ENCODE measurements around the gene APOM.

The APOM gene

DNA sequence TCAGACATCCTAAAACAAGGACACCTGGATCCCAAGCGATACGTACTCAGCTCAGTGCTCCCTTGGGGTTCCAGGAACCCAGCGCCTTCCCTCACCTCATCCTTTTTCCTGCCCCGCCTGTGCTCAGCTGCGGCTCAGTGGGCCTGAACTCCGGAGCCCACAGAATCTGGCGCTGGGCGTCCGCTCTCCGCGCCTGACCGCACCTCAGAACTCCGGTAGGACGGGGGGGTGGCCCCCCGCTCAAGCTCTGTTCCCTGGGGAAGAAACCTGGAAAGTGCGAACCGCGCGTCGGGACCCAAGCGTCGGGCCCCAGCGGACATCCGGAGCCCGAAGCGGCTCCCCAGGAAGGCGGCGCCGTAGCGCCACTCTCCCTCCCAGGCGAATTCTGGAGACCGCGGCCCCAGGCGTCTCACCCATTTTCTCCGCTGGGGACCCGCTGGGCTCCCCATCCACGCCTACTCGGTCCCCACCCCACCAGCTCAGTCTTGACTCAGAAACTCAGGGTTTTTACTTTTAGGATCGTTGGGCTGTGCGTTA is 25.5 kb downstream of the APOM start:
- DNase-seq: no peak

DNA sequence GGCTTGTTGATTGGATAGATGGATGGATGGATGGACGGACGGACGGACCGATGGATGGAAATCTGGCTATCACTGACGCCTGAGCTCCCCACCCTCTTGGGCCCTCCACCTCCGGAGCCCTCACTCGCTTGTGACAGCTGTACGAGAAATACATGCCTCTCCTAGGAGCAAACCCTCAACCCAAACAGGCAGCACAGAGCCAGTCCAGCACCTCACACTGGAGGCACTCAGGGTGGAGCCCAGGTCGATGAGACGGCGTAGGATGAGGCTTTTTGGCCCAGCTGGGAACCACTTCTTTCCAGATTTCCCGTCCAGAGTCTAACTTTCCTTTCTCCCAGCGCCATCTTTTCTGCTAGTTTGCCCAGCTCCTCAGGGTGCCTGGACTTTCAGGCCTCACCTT is 27.9 kb downstream of the APOM start:
- DNase-seq: no peak

GRCh38 chr6:31686483-31686882 is 30.8 kb downstream of the APOM start:
- no peak for DNase-seq

DNA sequence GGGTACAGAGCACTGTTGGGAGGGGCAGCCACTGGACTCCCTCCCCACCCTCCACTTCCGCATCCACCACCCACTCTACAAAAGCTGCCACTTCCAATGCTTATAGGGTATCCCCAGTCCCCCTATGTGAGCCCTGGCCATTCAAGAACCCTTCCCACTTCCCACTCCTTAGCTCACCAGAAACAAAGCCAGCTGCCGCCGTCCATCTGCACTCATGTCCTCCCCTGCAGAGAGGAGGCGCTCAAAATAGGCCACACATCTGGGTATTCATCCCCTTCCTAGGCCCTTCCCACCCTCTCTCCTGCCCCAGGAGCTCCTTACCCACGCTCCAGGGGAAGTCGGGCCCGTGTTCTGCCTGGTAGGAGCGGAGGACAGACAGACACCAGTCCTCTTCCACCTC is 31.6 kb downstream of the APOM start:
- DNase-seq: no peak

GRCh38 chr6:31687860-31688693 is 32.4 kb downstream of the APOM start:
- no peak for DNase-seq

GRCh38 chr6:31689249-31690110 is 33.8 kb downstream of the APOM start:
- no peak for DNase-seq

DNA sequence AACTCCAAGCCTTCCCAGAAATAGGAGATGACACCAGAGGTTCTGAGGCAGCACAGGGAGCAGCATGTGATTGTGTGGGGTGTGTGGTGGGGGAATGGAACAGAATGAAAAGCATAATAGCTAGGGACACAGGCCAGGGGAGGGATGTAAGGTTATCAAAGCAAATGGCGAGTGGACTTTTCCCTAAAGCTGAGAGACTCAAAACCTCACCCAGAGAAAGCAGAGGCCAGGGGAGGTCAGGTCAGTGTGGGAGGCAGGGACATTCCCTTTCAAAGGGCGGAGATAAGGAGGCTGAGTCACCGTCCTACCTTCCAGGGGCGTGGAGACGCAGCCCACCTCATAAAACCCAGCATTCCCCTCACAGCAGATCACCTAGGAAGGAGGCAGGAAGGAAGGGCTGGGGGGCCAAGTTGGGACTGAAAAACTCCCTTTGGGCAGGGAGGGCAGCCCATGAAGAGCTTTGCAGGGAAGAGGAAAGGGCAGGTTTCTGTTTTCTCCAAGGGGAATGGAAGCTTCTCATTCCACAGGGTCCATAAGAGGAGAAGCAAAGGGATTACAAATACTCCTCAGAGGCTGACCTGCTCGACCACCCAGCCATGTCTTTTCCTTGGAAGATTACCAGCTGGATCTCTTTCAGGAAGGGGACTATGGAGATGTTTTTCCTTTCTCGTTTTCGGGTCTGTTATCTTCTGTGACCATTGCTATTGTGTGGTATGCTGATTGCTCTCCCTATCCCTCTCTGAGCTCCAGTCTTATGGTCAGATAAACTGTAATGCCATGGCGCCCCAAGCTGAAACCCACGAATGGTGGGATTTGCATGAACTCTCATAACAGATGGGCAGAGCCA is 34.8 kb downstream of the APOM start:
- DNase-seq: no peak

DNA sequence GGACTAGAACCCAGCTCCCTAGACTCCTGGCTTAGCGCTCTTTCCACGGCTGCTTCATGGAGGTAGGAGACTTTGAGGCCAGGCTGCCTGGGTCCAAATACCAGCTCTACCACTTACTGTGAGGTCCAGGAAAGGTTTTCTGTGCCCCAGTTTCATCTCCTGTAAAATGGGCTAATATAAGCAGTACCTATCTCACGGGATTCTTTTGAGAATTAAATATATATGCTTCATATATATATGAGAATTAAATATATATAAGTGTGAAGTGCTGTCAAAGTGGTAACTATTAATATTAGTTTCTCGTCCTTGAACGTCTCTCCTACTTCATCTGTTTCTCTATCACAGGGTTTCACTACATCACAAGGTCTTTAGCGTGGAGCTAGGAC is 35.4 kb downstream of the APOM start:
- DNase-seq: no peak

GRCh38 chr6:31691564-31692108 is 35.9 kb downstream of the APOM start:
- no peak for DNase-seq

GRCh38 chr6:31692353-31692752 is 36.7 kb downstream of the APOM start:
- DNase-seq: no peak

GRCh38 chr6:31692886-31693285 is 37.2 kb downstream of the APOM start:
- no peak for DNase-seq

GRCh38 chr6:31693535-31693934 is 37.8 kb downstream of the APOM start:
- DNase-seq: no peak

- DNase-seq: no peak
Observed at GRCh38 chr6:31697555-31697954, 41.9 kb downstream of the APOM start.

- DNase-seq: no peak
Observed at GRCh38 chr6:31700740-31701401, 45.2 kb downstream of the APOM start.

DNA sequence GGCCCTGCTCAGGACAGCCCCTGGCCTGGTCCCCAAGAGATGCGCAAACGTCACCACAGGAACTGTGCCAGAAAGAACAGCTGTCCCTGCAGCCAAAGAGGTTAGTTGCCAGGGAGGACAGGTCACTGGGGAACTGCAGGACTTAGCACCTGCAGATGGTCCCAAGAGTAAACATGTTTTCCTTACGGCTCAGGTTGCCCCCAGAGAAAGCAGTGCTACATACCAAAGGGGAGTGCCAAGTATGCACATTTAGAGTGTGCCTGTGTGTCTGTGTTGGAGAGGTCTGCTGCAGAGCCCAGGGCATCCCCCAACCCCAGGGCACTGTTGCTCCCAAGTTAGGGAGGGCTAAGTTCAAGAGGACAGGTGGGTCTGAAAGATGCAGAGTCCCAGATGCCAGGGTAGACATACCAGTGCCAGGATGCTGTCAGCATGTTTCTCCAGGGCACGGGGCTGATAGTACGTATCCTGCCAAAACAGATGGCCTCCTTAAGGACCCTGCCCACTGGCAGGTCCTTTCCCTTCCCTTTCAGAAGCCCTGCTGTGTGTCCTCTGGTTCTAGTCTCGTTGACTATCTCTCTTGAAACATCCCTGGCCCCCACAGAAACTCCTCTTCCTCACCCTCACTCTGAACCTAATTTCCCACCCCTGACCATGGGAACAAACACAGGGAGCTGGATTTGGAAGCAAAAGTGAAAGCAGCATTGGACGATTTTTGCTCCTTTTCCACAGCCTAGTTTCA is 46.1 kb downstream of the APOM start:
- no peak for DNase-seq

- no peak for DNase-seq
Observed at GRCh38 chr6:31702405-31702818, 46.7 kb downstream of the APOM start.

GRCh38 chr6:31702819-31703716 is 47.4 kb downstream of the APOM start, which contains the start of gene ABHD16A:
Gene ABHD16A, minus strand, starts transcription at chr6:31703324. Its CDS starts 43 bp downstream, at chr6:31703281.
- DNase-seq: peak; percentile 93

GRCh38 chr6:31705931-31706330 is 50.2 kb downstream of the APOM start:
- DNase-seq: no peak

DNA sequence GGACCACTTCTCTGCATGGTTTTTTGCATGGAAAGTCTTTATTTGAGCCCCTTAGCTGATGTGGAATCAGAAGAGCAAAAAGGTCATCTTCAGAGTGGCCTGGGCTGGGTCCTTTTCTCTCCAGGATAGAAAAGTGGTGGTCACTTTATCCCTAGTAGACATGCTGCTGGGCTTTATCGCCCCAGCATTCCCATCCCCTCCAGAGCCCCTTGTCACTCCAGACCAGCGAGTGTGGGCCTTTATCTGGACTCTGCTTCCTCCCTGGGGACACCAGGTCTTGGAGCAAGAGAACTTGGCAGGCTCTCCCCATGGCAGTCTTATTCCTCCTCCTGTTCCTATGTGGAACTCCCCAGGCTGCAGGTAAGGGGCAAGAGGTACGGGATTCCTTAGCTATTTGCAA is 50.9 kb downstream of the APOM start, which contains the start of gene LY6G6F:
LY6G6F (plus strand) TSS at position 268 of the 400 bp plus-strand sequence; CDS start at position 309, 41 bp downstream.
- no peak for DNase-seq

- no peak for DNase-seq
Observed at GRCh38 chr6:31707701-31708100, 52.0 kb downstream of the APOM start.

Data from NCI-H2227 treated with DMSO at 0.1 percent for 48 hours (cell line).